Kidney epithelial cell (primary cell): ENCODE measurements around the gene HDAC9. TPM values are rescaled to one million over a fixed set of nuclear protein-coding genes. Genes with fewer than 3 reads are reported as not detected.

Experiments
- DNase-seq: peaks from one replicate; pipeline ENCODE4 v3.0.0-alpha.2; 2010; ENCODE audit warnings: low read depth
- H3K27me3 ChIP-seq: 2 replicates; pipeline ENCODE4 v1.6.0; 2011; ENCODE audit warnings: low read length; ENCODE audit not compliant: control insufficient read depth, insufficient read depth
- H3K36me3 ChIP-seq: 2 replicates; pipeline ENCODE4 v1.5.1; 2011; ENCODE audit warnings: low read length; ENCODE audit not compliant: control insufficient read depth, insufficient read depth
- H3K4me3 ChIP-seq: 2 replicates; pipeline ENCODE4 v1.5.1; 2011; ENCODE audit warnings: low read depth, mild to moderate bottlenecking, control low read depth, low read length
- CTCF ChIP-seq: IDR thresholded peaks from 2 replicates; pipeline ENCODE4 v1.5.1; 2011; ENCODE audit warnings: mild to moderate bottlenecking, moderate library complexity, low read length, control low read depth, inconsistent platforms; ENCODE audit not compliant: insufficient read depth, poor library complexity, severe bottlenecking
- total RNA-seq: library from RNA; depleted of rRNA; stranded (reverse); fragments of >200 nt; gene quantifications from 2 replicates; pipeline ENCODE4 v1.2.3, GENCODE V29; 2015

HDAC9 gene
- total RNA-seq, 1 donor from 2014 or later: 84.5 TPM

GRCh38 chr7:18566829-18567228 is 71.3 kb downstream of the HDAC9 start:
- Histone ChIP-seq H3K27me3 (no peaks in the 10 kb centered on the region), H3K36me3 (no peaks in the 10 kb centered on the region), H3K4me3 (no peak overlapping the region)
- no peak for DNase-seq
- no peak for TF ChIP-seq CTCF

- no peak for DNase-seq
- H3K4me3 ChIP-seq: no peak overlapping the region
- no peak for TF ChIP-seq CTCF
- no peaks in the 10 kb centered on the region for H3K27me3 ChIP-seq
- H3K36me3 ChIP-seq: peaks cover 3% of the 10 kb centered on the region
Observed at GRCh38 chr7:18570441-18570840, 74.9 kb downstream of the HDAC9 start.

- H3K4me3 ChIP-seq: no peak overlapping the region
- H3K36me3 ChIP-seq: peaks cover 3% of the 10 kb centered on the region
- DNase-seq: no peak
- no peaks in the 10 kb centered on the region for H3K27me3 ChIP-seq
- TF ChIP-seq CTCF: peak; percentile 39
Observed at GRCh38 chr7:18570890-18571478, 75.4 kb downstream of the HDAC9 start.

GRCh38 chr7:18572154-18572553 is 76.6 kb downstream of the HDAC9 start:
- Histone ChIP-seq H3K4me3 (no peak overlapping the region), H3K36me3 (peaks cover 3% of the 10 kb centered on the region), H3K27me3 (no peaks in the 10 kb centered on the region)
- no peak for DNase-seq
- no peak for TF ChIP-seq CTCF

GRCh38 chr7:18572885-18573284 is 77.3 kb downstream of the HDAC9 start:
- DNase-seq: no peak
- Histone ChIP-seq H3K4me3 (no peak overlapping the region), H3K36me3 (peaks cover 3% of the 10 kb centered on the region), H3K27me3 (no peaks in the 10 kb centered on the region)
- no peak for TF ChIP-seq CTCF
